ENCODE data around the gene SLC16A7.

The SLC16A7 gene

DNA sequence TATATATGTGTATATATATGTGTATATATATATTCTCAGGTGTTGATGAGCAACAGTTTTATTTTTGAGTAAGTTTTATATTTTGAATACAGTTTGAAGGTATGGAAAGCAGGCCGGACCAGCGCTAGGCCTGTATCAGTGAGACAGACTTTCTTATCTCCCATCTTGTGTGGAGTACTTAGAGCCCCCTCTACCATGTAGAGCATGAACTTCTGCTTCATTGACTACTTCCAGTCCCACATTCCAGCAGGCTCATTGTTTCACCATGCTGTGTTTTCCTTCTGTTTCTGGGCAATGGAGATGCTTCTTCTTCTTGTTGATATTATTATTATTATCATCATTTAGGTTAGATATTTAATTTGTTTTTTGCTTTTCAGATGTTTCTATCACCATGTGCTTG lies 76.4 kb downstream of the SLC16A7 start:
- DNase-seq = no peak

DNA sequence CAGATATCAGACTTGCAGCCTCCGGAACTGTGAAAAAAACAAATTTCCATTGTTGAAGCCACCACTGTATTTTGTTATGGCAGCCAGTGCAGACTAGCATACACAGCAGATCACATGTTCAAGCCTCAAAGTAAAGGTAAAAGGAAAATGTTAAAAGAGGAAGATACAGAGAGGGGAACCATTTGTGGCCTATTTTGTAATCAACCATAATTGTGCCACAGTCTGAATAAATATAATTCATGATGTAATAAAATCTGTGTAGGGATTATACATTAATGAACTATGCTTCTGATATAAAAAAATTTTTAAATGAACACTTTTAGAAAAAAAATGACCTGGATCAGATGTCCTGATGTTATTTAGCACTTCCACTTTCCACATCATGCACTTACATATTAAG lies 79.6 kb downstream of the SLC16A7 start:
- DNase-seq = no peak

DNA sequence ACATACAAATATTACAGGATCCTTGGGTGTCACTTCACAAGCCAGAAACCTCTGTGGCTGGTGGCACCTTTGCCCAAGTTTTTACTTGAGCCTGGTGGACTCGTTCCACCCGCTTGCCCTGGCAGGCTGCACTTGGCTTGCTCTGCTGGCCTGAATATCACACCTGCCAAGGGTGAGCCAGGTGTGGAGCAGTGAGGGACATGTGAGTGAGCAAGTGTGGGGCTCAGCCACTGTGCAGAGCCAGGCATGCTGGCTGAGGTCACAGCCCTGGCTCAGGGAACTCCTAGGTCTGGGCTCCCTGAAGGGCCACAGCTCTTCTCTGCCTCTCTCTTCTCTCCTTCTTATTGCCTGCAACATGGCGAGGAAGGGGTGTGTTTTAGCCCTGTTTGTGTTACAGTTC lies 82.0 kb downstream of the SLC16A7 start:
- DNase-seq = no peak

DNA sequence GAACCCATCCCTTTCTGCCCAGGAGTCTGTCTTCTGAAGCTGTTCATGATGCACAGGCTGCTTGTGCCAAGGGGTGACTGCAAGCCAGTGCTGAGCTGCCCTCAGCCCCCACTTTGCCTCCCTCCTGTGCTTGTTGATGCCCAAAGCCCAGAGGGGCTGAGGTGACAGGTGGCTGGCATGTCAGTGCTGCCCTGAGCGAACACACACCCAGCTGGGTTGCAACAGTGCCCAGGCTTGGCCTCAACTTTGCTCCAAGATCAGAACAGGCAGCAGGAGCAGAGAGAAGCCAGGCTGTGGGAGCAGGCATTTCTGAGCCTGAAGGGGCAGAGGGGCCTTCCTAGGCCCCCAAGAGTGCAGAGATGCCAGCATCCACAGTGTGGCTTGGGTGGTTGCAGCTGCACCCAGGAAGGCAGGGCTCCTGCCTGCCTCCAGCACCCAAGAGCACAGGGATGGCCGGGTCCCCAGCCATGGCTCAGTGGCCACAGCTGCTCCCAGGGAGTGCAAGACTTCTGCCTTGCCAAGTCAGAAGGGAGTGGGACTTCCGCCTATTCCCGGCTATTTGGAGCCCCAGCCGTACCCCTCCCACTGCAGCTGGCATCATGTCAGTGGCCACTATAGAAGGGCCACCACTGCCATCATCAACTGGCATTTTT lies 83.1 kb downstream of the SLC16A7 start:
- no peak for DNase-seq

DNA sequence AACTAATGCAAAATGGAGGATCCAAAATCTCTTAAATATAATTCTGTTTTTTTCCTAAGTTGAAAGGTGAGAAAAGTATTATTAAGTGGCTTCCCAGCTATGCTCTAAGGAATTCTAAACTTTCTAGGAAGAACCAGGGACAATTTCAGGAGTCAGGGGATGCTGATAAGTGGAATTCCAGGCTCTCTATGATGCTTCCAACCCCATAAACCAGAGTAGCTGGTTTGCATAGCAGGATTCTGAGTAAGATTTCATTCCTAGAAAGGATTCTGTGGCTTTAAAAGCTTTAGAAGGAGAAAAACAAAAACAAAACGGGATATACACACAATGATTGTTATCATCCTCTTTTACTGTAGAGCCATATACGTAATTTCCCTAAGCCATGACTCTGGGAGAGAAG lies 93.9 kb downstream of the SLC16A7 start:
- no peak for DNase-seq

DNA sequence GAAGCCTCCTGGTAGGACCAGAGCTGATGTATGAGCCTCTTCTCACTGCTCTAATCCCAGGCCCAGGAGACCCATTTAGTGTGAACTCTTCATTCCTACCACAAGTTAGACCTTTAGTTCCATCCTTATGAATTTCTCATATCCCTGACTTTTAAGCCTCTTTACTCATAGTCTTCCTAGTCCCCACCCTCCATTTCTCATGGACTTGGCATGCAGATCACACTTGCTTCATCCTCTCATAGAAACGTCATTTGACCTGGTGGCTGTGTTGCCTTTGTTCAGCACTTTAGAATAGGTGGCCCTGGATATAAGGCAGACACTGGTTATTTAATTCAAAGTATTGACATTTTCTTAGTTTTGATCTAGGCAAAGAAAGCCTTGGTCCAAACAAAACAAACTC lies 99.5 kb downstream of the SLC16A7 start:
- no peak for DNase-seq

DNA sequence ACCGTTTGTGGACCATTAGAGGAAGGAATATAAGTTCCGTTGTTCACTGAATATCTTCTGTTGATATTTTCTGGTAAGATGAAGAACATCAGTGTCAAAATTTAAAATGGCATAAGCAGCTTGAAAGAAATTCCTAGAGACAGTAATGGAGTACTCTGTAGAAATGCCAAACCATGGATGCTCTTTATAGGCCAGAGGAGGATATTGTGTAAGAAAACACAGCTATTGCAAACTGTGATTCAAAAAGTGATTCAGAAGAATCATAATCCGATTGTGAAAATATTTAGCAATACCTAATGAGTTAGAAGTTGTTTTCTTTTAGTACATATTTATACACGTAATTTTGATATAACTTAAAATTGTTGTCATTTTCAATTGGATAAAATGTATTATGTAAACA lies 102.8 kb downstream of the SLC16A7 start:
- no peak for DNase-seq

DNA sequence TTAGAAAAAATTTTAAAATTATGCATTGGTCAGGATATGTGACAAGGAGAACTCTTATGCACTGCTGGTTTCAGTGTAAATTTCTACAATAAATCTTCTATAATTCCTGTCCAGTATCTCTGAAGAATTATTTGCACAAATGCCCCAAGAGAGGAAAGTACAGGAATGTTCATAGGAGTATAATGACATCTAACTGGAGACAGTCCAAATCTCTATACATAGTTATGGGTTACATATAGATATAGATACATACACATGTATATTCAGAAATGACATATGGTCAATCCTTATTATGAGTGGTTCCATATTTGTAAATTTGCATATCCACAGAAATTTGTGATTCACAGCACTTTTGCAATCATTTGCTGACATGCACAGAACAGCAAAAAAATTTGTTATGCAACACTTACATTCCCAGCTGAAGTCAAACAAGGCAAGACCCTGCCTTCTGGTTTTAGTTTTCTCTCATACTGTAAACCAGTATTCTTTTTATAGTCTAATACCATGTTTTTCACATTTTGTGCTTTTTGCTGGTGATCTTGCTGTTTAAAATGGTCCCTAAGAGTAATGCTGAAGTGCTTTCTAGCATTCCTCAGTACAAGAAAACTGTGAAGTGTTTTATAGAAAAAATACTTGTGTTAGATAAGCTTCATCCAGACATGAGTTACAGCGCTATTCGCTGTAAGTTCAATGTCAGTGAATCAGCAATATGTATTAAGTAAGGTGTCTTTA lies 103.8 kb downstream of the SLC16A7 start:
- no peak for DNase-seq

DNA sequence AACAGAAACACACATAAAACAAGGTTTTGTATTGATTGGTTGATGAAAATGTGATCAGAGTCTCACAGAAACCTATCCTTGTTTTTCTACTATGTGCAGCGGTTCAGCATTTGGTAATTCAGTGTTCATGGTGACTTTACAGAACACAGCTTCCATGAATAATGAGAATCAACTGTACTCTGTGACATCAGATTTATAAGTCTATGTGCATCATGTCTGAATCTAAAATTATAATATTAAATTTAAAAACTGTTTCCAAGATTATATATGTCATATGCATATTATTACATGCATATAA lies 104.3 kb downstream of the SLC16A7 start:
- no peak for DNase-seq

DNA sequence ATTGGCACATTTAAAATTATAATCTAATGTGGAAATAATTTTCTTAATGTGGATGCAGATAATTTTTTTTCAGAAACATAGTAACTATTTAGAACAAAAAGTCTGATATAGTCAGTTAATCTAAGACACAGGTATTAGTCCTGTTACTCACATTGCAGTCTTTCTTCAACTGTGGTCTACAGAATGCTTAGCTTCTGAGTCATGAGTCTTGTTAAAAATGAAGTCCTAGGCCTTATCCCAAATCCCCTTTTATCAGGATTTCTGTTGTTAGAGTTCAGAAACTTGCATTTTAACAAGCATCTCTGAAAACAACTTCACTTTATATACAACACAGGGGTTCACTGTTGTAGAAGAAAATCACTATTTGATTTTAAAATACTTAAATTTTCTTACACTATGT lies 112.2 kb downstream of the SLC16A7 start:
- no peak for DNase-seq

DNA sequence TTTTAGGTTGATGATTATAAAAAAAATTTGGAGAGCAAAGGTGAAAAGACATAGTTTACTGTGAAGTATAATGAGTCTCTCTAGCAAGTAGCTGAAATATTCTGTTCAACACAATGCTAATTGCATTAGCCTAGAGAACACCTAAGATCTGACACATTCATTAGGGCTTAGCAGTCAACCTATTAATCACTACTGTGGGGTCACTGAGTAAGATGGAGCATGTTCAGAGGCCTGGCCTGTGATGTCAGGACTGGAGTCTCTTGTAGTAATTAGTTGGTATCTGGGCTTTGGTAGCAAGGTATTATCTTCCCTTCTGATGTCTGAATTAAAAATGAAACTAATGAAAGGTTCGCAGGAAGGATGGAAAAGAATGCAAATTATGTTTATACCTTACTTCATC lies 112.7 kb downstream of the SLC16A7 start:
- no peak for DNase-seq

DNA sequence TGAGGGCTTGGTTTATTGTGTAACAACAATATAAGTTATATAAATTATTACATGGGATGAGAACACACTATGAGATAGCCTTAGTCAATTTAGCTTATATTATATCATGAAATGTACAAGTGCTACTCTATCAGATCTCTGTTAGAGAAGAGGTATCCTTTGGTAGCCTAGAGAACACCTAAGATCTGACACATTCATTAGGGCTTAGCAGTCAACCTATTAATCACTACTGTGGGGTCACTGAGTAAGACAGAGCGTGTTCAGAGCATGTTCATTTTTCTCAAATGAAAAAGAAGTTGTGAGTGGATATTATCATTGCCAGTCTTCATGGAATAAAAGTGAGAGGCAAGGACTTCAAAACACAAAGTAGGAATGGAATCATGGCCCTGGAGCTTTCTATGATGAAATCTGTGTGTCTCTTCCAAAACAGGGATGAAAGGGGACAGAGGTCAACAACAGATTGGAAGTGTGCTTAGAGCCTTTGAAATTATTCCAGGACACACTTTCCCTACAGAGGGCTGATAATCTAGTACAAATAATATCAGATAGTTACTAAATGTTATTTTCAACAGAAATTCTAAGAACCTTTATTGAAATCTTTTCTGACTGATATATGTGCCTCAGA lies 114.3 kb downstream of the SLC16A7 start:
- DNase-seq = no peak

DNA sequence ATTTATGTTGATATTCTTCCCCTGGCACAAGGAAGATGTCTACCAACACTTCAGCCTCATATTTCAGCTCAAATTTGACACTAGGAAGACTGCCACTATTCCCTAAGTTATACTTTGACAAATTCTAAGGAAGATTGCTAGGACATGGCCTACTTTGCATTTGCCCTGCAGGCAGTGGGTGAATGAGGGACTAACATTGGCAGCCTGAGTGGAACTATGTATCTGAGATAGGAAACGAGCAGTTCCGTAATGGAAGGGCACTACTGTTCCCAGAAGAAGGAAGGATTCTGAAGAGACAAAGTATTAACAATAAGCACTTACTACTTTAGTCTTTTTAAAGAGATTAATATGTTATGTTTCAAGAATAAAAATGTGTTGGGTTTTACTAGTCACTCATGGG lies 115.1 kb downstream of the SLC16A7 start:
- DNase-seq = no peak

DNA sequence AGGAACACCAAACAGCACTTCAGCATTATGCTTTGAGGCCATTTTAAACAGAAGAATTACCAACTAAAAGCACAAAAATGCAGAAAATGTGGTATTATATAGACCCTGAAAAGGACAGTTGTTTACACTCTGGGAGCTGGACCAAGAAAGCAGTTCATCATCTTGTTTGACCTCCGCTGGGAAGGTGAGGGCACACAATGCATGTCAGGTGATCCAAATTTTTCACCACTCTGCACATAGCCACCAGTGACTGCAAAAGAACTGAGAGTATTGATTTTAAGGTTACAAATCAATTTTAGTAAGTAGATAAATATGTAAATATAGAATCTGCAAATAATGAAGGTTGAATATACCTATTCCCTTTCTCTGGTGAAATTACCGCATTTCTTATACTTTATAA lies 119.6 kb downstream of the SLC16A7 start:
- no peak for DNase-seq

DNA sequence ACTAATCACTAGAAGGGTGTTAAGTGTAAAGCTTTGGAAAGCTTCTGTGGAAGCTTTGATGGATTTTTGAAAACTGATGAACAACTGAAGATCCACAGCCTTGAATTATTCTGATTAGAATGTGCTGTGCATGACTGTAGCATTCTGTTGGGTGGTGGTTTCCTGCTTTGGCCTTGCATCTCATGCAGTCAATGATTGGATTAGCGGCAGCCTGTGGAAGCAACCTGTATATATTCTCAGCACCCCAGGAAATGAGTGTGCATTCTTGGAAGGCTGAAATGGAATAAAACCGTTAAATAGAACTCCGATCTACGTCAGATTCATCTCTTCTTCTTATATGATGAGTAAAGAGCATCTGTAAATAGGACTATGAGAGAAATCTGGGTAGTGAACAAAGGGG lies 120.2 kb downstream of the SLC16A7 start:
- DNase-seq = no peak

DNA sequence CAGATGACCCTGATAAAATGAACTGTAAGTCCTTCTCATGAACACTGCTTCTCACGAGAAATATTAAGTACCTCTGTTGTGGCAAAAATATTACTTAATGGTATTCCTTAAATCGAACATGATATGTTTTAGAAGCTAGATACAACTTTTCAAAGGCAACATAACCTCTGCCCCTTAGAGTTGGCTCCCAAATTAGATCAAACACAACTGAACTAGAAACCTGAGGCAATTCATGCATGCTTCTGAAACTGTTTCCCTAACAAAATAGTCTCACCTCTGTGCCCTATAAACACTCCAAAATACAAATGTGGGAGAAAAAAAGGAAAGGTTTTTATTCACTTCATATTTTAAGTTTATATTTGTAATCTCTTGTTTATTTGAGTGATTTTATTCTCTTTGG lies 121.6 kb downstream of the SLC16A7 start:
- no peak for DNase-seq

DNA sequence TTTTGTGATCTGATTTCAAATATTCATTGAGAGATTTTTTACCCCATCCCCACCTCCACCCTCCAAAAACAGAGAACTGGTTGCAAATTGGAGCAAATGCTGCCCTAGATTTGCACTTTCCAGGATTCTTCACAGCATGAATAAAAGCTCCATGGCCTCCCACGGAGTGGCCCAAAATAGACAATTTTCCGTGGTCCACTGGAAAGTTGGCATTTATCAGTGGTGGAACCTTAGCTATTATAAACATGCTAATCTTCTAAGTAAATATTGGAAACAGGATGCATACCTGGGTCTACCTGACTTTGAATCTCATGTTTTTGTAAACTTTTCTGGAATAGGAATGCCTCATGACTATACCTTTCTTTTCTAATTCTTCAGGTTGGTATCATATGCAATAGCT lies 123.9 kb downstream of the SLC16A7 start:
- DNase-seq = no peak

DNA sequence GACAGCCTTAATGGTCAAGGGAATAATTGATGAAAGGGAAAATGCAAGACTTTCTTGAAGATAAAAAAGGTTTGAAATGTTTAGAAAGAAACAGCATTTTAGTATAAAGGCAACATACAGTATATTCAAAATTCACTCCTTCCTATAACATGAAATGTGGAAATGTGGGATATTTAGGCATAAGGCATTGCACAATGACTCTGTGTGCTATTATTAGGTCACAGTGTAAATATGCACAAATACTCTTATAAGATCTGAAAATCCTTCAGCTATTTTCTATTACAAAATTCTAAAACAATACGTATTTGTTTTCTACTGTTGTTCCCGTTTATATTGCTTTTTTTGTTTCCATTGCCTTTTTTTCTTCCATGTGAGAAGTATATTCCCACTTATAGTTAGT lies 127.7 kb downstream of the SLC16A7 start:
- no peak for DNase-seq

DNA sequence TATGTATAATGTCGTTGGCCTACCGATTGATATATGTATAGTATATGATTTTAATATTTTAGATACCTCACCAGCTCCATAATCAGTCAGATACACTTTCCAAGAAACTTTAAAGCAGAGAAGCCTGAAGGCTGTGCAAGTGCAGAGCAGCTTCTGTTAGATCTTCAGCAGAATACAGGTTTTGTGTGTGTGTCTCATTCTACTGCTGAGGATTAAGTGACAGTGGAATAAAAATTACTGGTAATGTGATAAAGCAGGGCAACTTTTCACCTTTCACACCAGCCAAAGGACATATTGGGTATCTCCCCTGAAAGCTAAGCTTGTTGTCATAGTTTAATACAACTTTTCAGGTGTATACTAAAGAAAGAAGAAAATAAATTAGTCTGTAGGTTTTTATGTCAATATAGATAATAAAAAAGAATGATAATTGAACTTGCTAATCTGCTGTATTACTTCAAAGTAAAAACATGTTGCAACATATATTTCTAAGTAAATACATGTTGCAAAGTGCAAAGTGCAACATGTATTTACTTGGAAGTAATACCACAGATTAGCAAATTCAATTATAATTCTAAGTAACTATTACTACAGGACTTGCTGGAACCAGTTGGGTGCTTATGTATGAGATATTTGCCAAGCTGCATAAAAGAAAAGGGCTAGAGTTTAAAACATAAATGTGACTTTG lies 128.3 kb downstream of the SLC16A7 start:
- DNase-seq = no peak

DNA sequence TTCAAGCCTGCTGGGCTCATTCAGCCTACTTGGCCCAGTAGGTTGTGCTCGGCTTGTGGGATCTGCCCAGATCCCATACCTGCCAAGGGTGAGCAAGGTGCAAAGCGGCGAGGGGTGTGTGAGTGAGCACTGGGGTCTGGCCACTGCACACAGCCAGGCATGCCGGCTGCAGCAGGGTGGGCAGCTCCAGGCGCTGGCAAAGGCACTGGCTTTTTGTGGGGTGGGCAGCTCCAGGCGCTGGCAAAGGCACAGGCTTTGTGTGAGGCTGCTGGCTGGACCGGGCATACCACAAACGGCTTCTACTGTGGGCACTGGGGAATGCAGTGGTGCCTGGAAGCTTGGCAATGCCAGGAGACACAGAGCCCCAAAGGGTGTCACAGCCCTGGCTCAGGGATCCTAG lies 137.4 kb downstream of the SLC16A7 start:
- no peak for DNase-seq

DNA sequence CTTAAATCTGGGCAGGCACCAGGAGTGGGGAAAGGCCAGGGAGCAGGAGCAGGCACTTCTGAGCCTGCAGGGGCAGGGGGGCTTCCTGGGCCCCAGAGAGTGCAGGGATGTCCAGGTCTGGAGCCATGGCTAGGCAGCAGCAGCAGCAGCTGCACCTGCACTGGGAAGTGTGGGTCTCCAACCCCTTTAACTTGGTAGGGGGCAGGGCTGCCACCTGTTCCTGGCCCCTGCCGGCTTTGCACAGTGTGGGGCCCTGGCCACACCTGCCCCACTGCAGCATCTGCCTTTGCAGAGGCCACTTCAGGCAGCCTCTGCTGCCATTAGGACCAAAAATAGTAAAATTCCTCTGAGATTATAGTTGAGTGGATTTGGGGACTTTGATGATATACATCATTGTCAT lies 138.5 kb downstream of the SLC16A7 start:
- no peak for DNase-seq

DNA sequence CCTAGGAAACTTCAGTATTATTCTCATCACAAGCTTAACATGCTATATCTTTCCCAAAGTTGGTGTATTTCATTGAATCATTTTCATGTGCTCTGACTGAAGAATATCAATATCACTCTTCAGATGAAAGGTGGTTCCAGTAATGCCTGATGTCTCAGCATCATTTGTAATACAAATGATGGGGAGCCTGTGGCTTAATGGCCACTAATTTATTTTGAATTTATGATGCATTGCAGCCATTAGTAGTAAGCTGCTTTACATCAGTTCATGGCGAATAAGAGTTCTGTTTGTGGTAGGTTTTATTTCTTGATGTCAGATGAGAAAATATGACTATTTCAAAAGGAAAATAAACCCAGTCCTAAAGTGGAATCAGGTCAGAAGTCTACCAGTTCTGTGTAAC lies 139.4 kb downstream of the SLC16A7 start:
- no peak for DNase-seq

DNA sequence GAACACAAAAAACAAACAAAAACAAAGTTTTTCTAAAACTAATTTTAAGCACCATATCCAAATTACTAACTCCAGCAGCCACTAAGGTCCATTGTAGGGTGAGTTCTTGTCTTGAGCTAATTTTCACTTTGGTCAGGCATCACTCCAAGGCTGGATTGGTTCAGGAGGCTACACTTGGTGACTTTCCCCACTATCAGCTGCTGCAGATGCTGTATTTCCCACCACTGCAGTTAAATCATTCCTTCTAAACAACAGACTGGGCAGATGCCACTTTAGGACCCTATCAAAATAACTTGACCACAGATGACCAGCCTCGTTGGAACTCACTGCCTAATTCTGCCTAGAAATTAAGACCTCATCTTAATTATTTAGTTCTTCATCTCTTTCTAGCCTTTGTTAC lies 140.5 kb downstream of the SLC16A7 start:
- no peak for DNase-seq

DNA sequence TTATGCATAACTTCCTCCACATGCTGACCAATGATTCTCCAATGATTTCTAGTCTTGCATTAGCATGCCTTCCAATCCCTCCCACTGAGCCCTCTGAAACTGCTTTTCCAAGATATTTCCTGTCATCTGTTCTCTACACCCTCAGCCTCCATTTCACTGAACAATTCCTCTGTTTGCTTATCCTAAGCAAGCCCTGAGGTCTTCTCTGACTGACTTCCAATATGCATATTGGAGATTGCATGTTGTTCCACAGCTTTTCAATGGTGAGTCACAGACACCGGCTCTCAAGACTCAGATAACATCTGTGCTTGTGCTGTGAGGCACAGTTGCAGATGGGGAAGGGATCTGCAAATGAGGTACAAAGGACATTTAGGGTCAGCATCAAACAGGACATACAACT lies 141.0 kb downstream of the SLC16A7 start:
- DNase-seq = no peak

All from activated CD8-positive, alpha-beta memory T cell treated with anti-CD3 and anti-CD28 coated beads, Interleukin-2, amount 50 U/mL, for 4 hours (primary cell).